MCF 10A (cell line): ENCODE results near the gene DGAT2L6. TPM values are rescaled to one million over a fixed set of nuclear protein-coding genes. Genes with fewer than 3 reads are reported as not detected.

ENCODE experiments used
- BruUV-seq: library from RNA; stranded (reverse); fragments of 400-500 nt; replicated peaks from 2 replicates; lab custom pipeline; 2021; lab: Mats Ljungman, UMichigan
- CTCF ChIA-PET: fragments of 300-600 bp; sonication (Branson Sonifier 250); formaldehyde crosslinking; extraction: SDS; loops from one replicate; lab custom pipeline; 2021; ENCODE audit warnings: antibody characterized with exemption, inconsistent platforms; lab: Yijun Ruan, JAX
- POLR2A ChIA-PET: fragments of 300-600, 350-650 bp; sonication (Branson Sonifier 250); formaldehyde crosslinking; extraction: SDS; loops from one replicate; lab custom pipeline; 2020; ENCODE audit warnings: antibody characterized with exemption, inconsistent platforms; lab: Yijun Ruan, JAX
- DNase-seq: peaks from one replicate; pipeline ENCODE4 v3.0.0-alpha.2; 2018; ENCODE audit not compliant: unreplicated experiment
- H3K27ac Mint-ChIP-seq: one replicate; pipeline ENCODE4 v1.8.0; 2022; ENCODE audit warnings: mild to moderate bottlenecking, low read depth, mixed read lengths; ENCODE audit not compliant: unreplicated experiment
- H3K27me3 Mint-ChIP-seq: one replicate; pipeline ENCODE4 v1.8.0; 2022; ENCODE audit warnings: mixed read lengths; ENCODE audit not compliant: insufficient read depth, unreplicated experiment
- H3K36me3 Mint-ChIP-seq: one replicate; pipeline ENCODE4 v1.8.0; 2022; ENCODE audit warnings: mild to moderate bottlenecking, moderate library complexity, mixed read lengths; ENCODE audit not compliant: insufficient read depth, unreplicated experiment
- H3K4me1 Mint-ChIP-seq: one replicate; pipeline ENCODE4 v1.8.0; 2022; ENCODE audit warnings: mixed read lengths; ENCODE audit not compliant: insufficient read depth, unreplicated experiment
- H3K4me3 Mint-ChIP-seq: one replicate; pipeline ENCODE4 v1.8.0; 2022; ENCODE audit warnings: mild to moderate bottlenecking, moderate library complexity, mixed read lengths; ENCODE audit not compliant: unreplicated experiment
- H3K9me3 Mint-ChIP-seq: one replicate; pipeline ENCODE4 v1.8.0; 2022; ENCODE audit warnings: mixed read lengths; ENCODE audit not compliant: unreplicated experiment
- CTCF ChIP-seq: fragments of 200-600 bp; IDR thresholded peaks from one replicate; pipeline ENCODE4 v1.8.0; 2022; ENCODE audit warnings: antibody characterized with exemption, mild to moderate bottlenecking; ENCODE audit not compliant: unreplicated experiment
- intact Hi-C: fragments of 100-400 bp; cut with micrococcal nuclease; formaldehyde crosslinking; loops from 2 replicates; pipeline ENCODE4 v1.14.1; 2022
- total RNA-seq: library from RNA; stranded (reverse); gene quantifications from 2 replicates; pipeline ENCODE4 v1.2.3, GENCODE V29; 2022

Gene DGAT2L6
- total RNA-seq, 1 experiment from 2014 or later = not detected

GRCh38 chrX:70132877-70133302 lies 44.4 kb upstream of the DGAT2L6 start:
- ChIA-PET POLR2A (interaction anchor here (0.6 to 2.9 kb wide), 7 partner anchors 19 to 1416 kb away, joined by 3 to 14 read pairs (median 4); partner anchors contain the start of genes KIF4A, P2RY4 and PDZD11), CTCF (interaction anchor here (0.6 to 2.3 kb wide), 23 partner anchors 9 to 1380 kb away, joined by 3 to 10 read pairs (median 4); no protein-coding TSS in a partner anchor)
- Mint-ChIP-seq H3K9me3 (no peaks in the 10 kb centered on the region), H3K4me3 (peak overlapping the region; percentile 96), H3K4me1 (peaks cover 7% of the 10 kb centered on the region), H3K27me3 (peaks cover 25% of the 10 kb centered on the region), H3K27ac (peak overlapping the region; percentile 96), H3K36me3 (peaks cover 19% of the 10 kb centered on the region)
- BruUV-seq = no TSS peak
- no peak for DNase-seq
- intact Hi-C loops = loop anchor here (2.0 to 10.0 kb wide), 2 partner anchors 130 to 302 kb away; no protein-coding TSS in a partner anchor
- no peak for TF ChIP-seq CTCF

- DNase-seq = peak; percentile 83
- peak; percentile 51 for TF ChIP-seq CTCF
- ChIA-PET POLR2A (interaction anchor here (0.7 to 2.9 kb wide), 6 partner anchors 9 to 1415 kb away, joined by 3 to 14 read pairs (median 4); partner anchors contain the start of genes KIF4A, P2RY4 and PDZD11), CTCF (interaction anchor here (0.5 to 2.3 kb wide), 22 partner anchors 9 to 1744 kb away, joined by 3 to 10 read pairs (median 4); no protein-coding TSS in a partner anchor)
- H3K4me1 Mint-ChIP-seq = peaks cover 7% of the 10 kb centered on the region
- TSS peak; percentile 76 for BruUV-seq
- H3K27me3 Mint-ChIP-seq = peaks cover 25% of the 10 kb centered on the region
- peak within 1 kb of the TSS; percentile 96 for H3K27ac Mint-ChIP-seq
- H3K36me3 Mint-ChIP-seq = peaks cover 19% of the 10 kb centered on the region
- H3K9me3 Mint-ChIP-seq = no peaks in the 10 kb centered on the region
- peak within 1 kb of the TSS; percentile 96 for H3K4me3 Mint-ChIP-seq
- intact Hi-C loops = loop anchor here (2.0 to 10.0 kb wide), 2 partner anchors 129 to 301 kb away; no protein-coding TSS in a partner anchor
These were observed 43.8 kb upstream of the DGAT2L6 start, which contains the start of gene IGBP1 for GRCh38 chrX:70133303-70134115. TSS of gene IGBP1 (plus strand) at chrX:70133447. CDS start at chrX:70133948, 501 bp downstream.

- CTCF ChIA-PET = interaction anchor here (0.5 to 2.3 kb wide), 10 partner anchors 8 to 1745 kb away, joined by 3 to 10 read pairs (median 4); no protein-coding TSS in a partner anchor
- intact Hi-C loops = loop anchor here (10.0 kb wide), 1 partner anchor 301 kb away; no protein-coding TSS in a partner anchor
- BruUV-seq = TSS peak; percentile 68
- H3K36me3 Mint-ChIP-seq = peaks cover 19% of the 10 kb centered on the region
- H3K27me3 Mint-ChIP-seq = peaks cover 25% of the 10 kb centered on the region
- H3K9me3 Mint-ChIP-seq = no peaks in the 10 kb centered on the region
- TF ChIP-seq CTCF = no peak
- DNase-seq = no peak
- H3K4me1 Mint-ChIP-seq = peaks cover 7% of the 10 kb centered on the region
- peak overlapping the region; percentile 96 for H3K4me3 Mint-ChIP-seq
- POLR2A ChIA-PET = interaction anchor here (1.3 to 2.9 kb wide), 3 partner anchors 8 to 157 kb away, joined by 4 to 14 read pairs (median 6); partner anchors contain the start of genes KIF4A and PDZD11
- peak overlapping the region; percentile 96 for H3K27ac Mint-ChIP-seq
These were observed 43.2 kb upstream of the DGAT2L6 start for GRCh38 chrX:70134116-70134477.

- peaks cover 59% of the 10 kb centered on the region for H3K27me3 Mint-ChIP-seq
- intact Hi-C loops = loop anchor here (10.0 kb wide), 1 partner anchor 296 kb away; no protein-coding TSS in a partner anchor
- ChIA-PET CTCF (interaction anchor here (0.9 kb wide), 1 partner anchor 8 kb away, joined by 3 read pairs; no protein-coding TSS in a partner anchor), POLR2A (interaction anchor here (0.5 kb wide), 1 partner anchor 1394 kb away, joined by 3 read pairs; the partner anchor contains the start of gene OGT)
- no peaks in the 10 kb centered on the region for H3K9me3 Mint-ChIP-seq
- H3K27ac Mint-ChIP-seq = no peak overlapping the region
- TF ChIP-seq CTCF = no peak
- peaks cover 7% of the 10 kb centered on the region for H3K4me1 Mint-ChIP-seq
- H3K36me3 Mint-ChIP-seq = peaks cover 24% of the 10 kb centered on the region
- H3K4me3 Mint-ChIP-seq = no peak overlapping the region
- DNase-seq = no peak
- no TSS peak for BruUV-seq
These were observed 38.7 kb upstream of the DGAT2L6 start for GRCh38 chrX:70138622-70139021.
